ENCODE results near the gene CAPN11. TPM values are rescaled to one million over a fixed set of nuclear protein-coding genes. Genes with fewer than 3 reads are reported as not detected.
A peak's percentile ranks its signal among the peaks of the same experiment; 100 is the strongest.

The CAPN11 gene
- total and polyA plus RNA-seq, 2 of the 4 experiments (the other 2 are of a cell fraction): not detected

GRCh38 chr6:44116641-44117382, 41.8 kb upstream of the CAPN11 start (continued):
- TF ChIP-seq MXI1 (IDR thresholded peaks at IDR 0.05; ENCODE audit: borderline replicate concordance, low read depth, low read length) (no peak), CEBPB (IDR thresholded peaks at IDR 0.05; ENCODE audit: low read depth, low read length) (no peak)

- no peaks in the 10 kb centered on the region for H3K27me3 ChIP-seq (ENCODE audit: control insufficient read depth, insufficient read depth, low read length)
- no peak for TF ChIP-seq POLR2A (IDR thresholded peaks at IDR 0.05; ENCODE audit: low read depth, low read length)
- no peak for TF ChIP-seq CEBPB (IDR thresholded peaks at IDR 0.05; ENCODE audit: low read depth, low read length)
- no peak for TF ChIP-seq MAZ (IDR thresholded peaks at IDR 0.05; ENCODE audit: borderline replicate concordance, low read depth, low read length)
- no peak for TF ChIP-seq CHD1 (IDR thresholded peaks at IDR 0.05; ENCODE audit: low read depth, low read length)
- no peak for TF ChIP-seq SMC3 (IDR thresholded peaks at IDR 0.05; ENCODE audit: low read depth, low read length)
- H2BK20ac ChIP-seq (ENCODE audit: low read depth, low read length): peak overlapping the region; percentile 90
- peak overlapping the region; percentile 81 for H4K5ac ChIP-seq (ENCODE audit: low read depth, low read length)
- H3K9me1 ChIP-seq (ENCODE audit: insufficient read depth, low read length): peaks cover 48% of the 10 kb centered on the region
- peak overlapping the region; percentile 53 for H2BK120ac ChIP-seq (ENCODE audit: low read depth, low read length)
- no TSS peak for BruUV-seq (replicated peaks)
- in situ Hi-C loops (cut with MboI; ENCODE audit: low sequenced_read_pairs) (no loop called here), dilution Hi-C loops (cut with HindIII; ENCODE audit: low sequenced_read_pairs, unreplicated experiment) (no loop called here), intact Hi-C loops (cut with micrococcal nuclease) (no loop called here)
- H4K20me1 ChIP-seq (ENCODE audit: insufficient read depth, low read length): peaks cover 48% of the 10 kb centered on the region
- peak overlapping the region; percentile 87; the same call in 1 of the 2 replicates for H3K23ac ChIP-seq (ENCODE audit: low read depth, low read length)
- H2BK5ac ChIP-seq (ENCODE audit: low read depth, low read length, poor library complexity, severe bottlenecking): peak overlapping the region; percentile 97
- H4K91ac ChIP-seq (ENCODE audit: insufficient read depth, low read depth, low read length): peak overlapping the region; percentile 48
- H2AK9ac ChIP-seq (replicated peaks; ENCODE audit: low read depth, low read length, poor library complexity): peak overlapping the region; percentile 51
- H3K9ac ChIP-seq (ENCODE audit: low read depth, low read length): peak overlapping the region; percentile 30; the same call in 1 of the 2 replicates
- ChIA-PET POLR2A (ENCODE audit: unreplicated experiment) (no interaction called here), CTCF (interaction anchor here (0.5 to 1.5 kb wide), 4 partner anchors 21 to 117 kb away, joined by 3 to 5 read pairs (median 4); no protein-coding TSS in a partner anchor)
- peak overlapping the region; percentile 10; the same call in 2 of the 3 replicates for H2BK15ac ChIP-seq (ENCODE audit: low read depth, low read length)
- DNase-seq: no peak
- H3K56ac ChIP-seq (ENCODE audit: extremely low read depth, insufficient read depth, low read length): peak overlapping the region; percentile 13; the same call in 1 of the 2 replicates
- H2AFZ ChIP-seq (replicated peaks; ENCODE audit: low read length, poor library complexity): no peak overlapping the region
- H3K18ac ChIP-seq (ENCODE audit: low read depth, low read length): peak overlapping the region; percentile 89
- H3K36me3 ChIP-seq (ENCODE audit: control insufficient read depth, insufficient read depth, low read length): peaks cover 14% of the 10 kb centered on the region
- peaks cover 39% of the 10 kb centered on the region for H3K4me1 ChIP-seq (ENCODE audit: control insufficient read depth, insufficient read depth, low read length)
- H3K27ac ChIP-seq (ENCODE audit: insufficient read depth, low read length): peak overlapping the region; percentile 89
- H2AK5ac ChIP-seq (ENCODE audit: low read depth, low read length): peak overlapping the region; percentile 92
- no peak overlapping the region for H3K4me3 ChIP-seq (ENCODE audit: insufficient read depth, low read depth, low read length)
- peak overlapping the region; percentile 91 for H3K4ac ChIP-seq (ENCODE audit: low read depth, low read length)
- peaks cover 46 to 82% of the 10 kb centered on the region in 2 experiments for H3K79me1 ChIP-seq (ENCODE audit: low read depth in 1 of 2, low read length in 2 of 2)
- H3K9me3 ChIP-seq (ENCODE audit: control insufficient read depth, insufficient read depth, low read length): no peaks in the 10 kb centered on the region
- H3K14ac ChIP-seq (replicated peaks; ENCODE audit: low read depth, low read length): peak overlapping the region; percentile 47
- ATAC-seq (ENCODE audit: low read depth): no peak
- peak overlapping the region; percentile 79; the same call in 1 of the 2 replicates for H3K4me2 ChIP-seq (ENCODE audit: low read depth, low read length)
- H4K8ac ChIP-seq (ENCODE audit: low read depth in 2 of 2, low read length in 2 of 2): peak overlapping the region; percentile 43 to 52; a peak in 3 of 4 replicates
- no CpG with 5 or more reads among the region's 6 CpGs for WGBS, 2 experiments (ENCODE audit: extremely low coverage in 2 of 2, insufficient read length in 1 of 2)
These were observed 41.1 kb upstream of the CAPN11 start for GRCh38 chr6:44117397-44118128.
